HK-2 (cell line): Measurements from ENCODE around the gene CAP2.
"Not testable (repeated sequence)": the region's sequence is repeated elsewhere in the genome, so short reads cannot be mapped to it uniquely, and the experiment has no call there.

ENCODE experiments used
- DNase-seq: peaks from one replicate; pipeline ENCODE4 v3.0.0-alpha.2; 2018; ENCODE audit not compliant: unreplicated experiment

CAP2 gene

GRCh38 chr6:17501982-17502704 lies 108.7 kb downstream of the CAP2 start:
- no peak for DNase-seq

- DNase-seq = no peak
Measured at GRCh38 chr6:17503051-17503450, 109.7 kb downstream of the CAP2 start.

- DNase-seq = no peak
Measured at GRCh38 chr6:17504005-17504404, 110.6 kb downstream of the CAP2 start.

- DNase-seq = no peak
Measured at GRCh38 chr6:17505062-17505476, 111.7 kb downstream of the CAP2 start.

- no peak for DNase-seq
Measured at GRCh38 chr6:17505767-17506280, 112.4 kb downstream of the CAP2 start.

- DNase-seq = no peak
Measured at GRCh38 chr6:17506531-17506930, 113.1 kb downstream of the CAP2 start.

GRCh38 chr6:17506962-17507361 lies 113.6 kb downstream of the CAP2 start:
- no peak for DNase-seq

- DNase-seq = no peak
Measured at GRCh38 chr6:17511084-17511483, 117.7 kb downstream of the CAP2 start.

GRCh38 chr6:17511580-17511979 lies 118.2 kb downstream of the CAP2 start:
- no peak for DNase-seq

- DNase-seq = no peak
Measured at GRCh38 chr6:17519120-17519519, 125.7 kb downstream of the CAP2 start.

GRCh38 chr6:17525637-17526036 lies 132.2 kb downstream of the CAP2 start:
- DNase-seq = no peak

GRCh38 chr6:17527076-17527475 lies 133.7 kb downstream of the CAP2 start:
- no peak for DNase-seq

GRCh38 chr6:17530321-17530835 lies 137.0 kb downstream of the CAP2 start:
- no peak for DNase-seq

GRCh38 chr6:17536586-17536985 lies 143.2 kb downstream of the CAP2 start:
- DNase-seq = no peak

GRCh38 chr6:17542243-17542642 lies 148.8 kb downstream of the CAP2 start:
- DNase-seq = no peak

GRCh38 chr6:17545681-17546080 lies 152.3 kb downstream of the CAP2 start:
- DNase-seq = not testable (repeated sequence)

- DNase-seq = no peak
Measured at GRCh38 chr6:17551383-17551958, 158.1 kb downstream of the CAP2 start.

GRCh38 chr6:17552861-17553260 lies 159.5 kb downstream of the CAP2 start:
- no peak for DNase-seq

GRCh38 chr6:17556014-17556413 lies 162.6 kb downstream of the CAP2 start:
- no peak for DNase-seq

- DNase-seq = no peak
Measured at GRCh38 chr6:17562636-17563035, 169.2 kb downstream of the CAP2 start.

GRCh38 chr6:17565399-17565798 lies 172.0 kb downstream of the CAP2 start:
- no peak for DNase-seq

GRCh38 chr6:17574866-17575560 lies 181.6 kb downstream of the CAP2 start:
- DNase-seq = no peak

- no peak for DNase-seq
Measured at GRCh38 chr6:17577059-17577458, 183.7 kb downstream of the CAP2 start.
